HL-60 (cell line): ENCODE results near the gene CAMK2B.

ENCODE experiments used
- DNase-seq, 2 experiments: peaks; one replicate each; pipeline ENCODE4 v3.0.0-alpha.2; 2010 to 2020; ENCODE audit warnings: low read depth in 1 of 2, low spot score in 1 of 2
- H3K27ac ChIP-seq: fragments of 250-450 bp; sonication (Bioruptor Pico); replicated peaks from 2 replicates; pipeline ENCODE4 v1.5.1; 2020; ENCODE audit warnings: mild to moderate bottlenecking, moderate library complexity
- H3K27me3 ChIP-seq: fragments of 250-450 bp; sonication (Bioruptor Pico); 2 replicates; pipeline ENCODE4 v1.5.1; 2021; ENCODE audit warnings: mild to moderate bottlenecking, moderate library complexity; ENCODE audit not compliant: insufficient read depth, poor library complexity, severe bottlenecking
- H3K4me3 ChIP-seq: replicated peaks from 2 replicates; pipeline ENCODE4 v1.5.1; 2011; ENCODE audit warnings: mild to moderate bottlenecking, control low read depth, low read length; ENCODE audit not compliant: insufficient read depth
- CTCF ChIP-seq: IDR thresholded peaks from one replicate; pipeline ENCODE4 v1.5.1; 2011; ENCODE audit warnings: low read length, control low read depth, inconsistent platforms; ENCODE audit not compliant: insufficient read depth
- GABPA ChIP-seq: IDR thresholded peaks from 2 replicates; pipeline ENCODE4 v1.6.1; 2012; ENCODE audit warnings: low read depth
- POLR2AphosphoS5 ChIP-seq: IDR thresholded peaks from 2 replicates; pipeline ENCODE4 v1.6.1; 2012; ENCODE audit warnings: low read depth
- REST ChIP-seq: IDR thresholded peaks from 2 replicates; pipeline ENCODE4 v1.6.1; 2012; ENCODE audit warnings: low read depth; ENCODE audit not compliant: insufficient replicate concordance
- SPI1 ChIP-seq: IDR thresholded peaks from 2 replicates; pipeline ENCODE4 v1.6.1; 2012; ENCODE audit warnings: low read depth, mild to moderate bottlenecking, borderline replicate concordance

Gene CAMK2B

GRCh38 chr7:44232901-44233715 is 92.3 kb downstream of the CAMK2B start:
- no peak for DNase-seq
- TF ChIP-seq SPI1: no peak
- no peak for TF ChIP-seq REST
- no peak for TF ChIP-seq CTCF
- TF ChIP-seq POLR2AphosphoS5: no peak
- TF ChIP-seq GABPA: no peak
- Histone ChIP-seq H3K27me3 (no peaks in the 10 kb centered on the region), H3K27ac (no peak overlapping the region), H3K4me3 (no peak overlapping the region)

- H3K4me3 ChIP-seq: no peak overlapping the region
- no peaks in the 10 kb centered on the region for H3K27me3 ChIP-seq
- TF ChIP-seq POLR2AphosphoS5: no peak
- TF ChIP-seq CTCF: no peak
- no peak for TF ChIP-seq SPI1
- TF ChIP-seq GABPA: no peak
- no peak for DNase-seq
- no peak overlapping the region for H3K27ac ChIP-seq
These were observed 93.0 kb downstream of the CAMK2B start for GRCh38 chr7:44232396-44232795.

- Histone ChIP-seq H3K27ac (no peak overlapping the region), H3K4me3 (no peak overlapping the region), H3K27me3 (no peaks in the 10 kb centered on the region)
- DNase-seq: no peak
- TF ChIP-seq CTCF (no peak), SPI1 (no peak), REST (no peak), GABPA (no peak), POLR2AphosphoS5 (no peak)
These were observed 94.3 kb downstream of the CAMK2B start for GRCh38 chr7:44231088-44231487.
